Liver (tissue), 9 donors: ENCODE measurements around the gene OGT. TPM values are rescaled to one million over a fixed set of nuclear protein-coding genes. Genes with fewer than 3 reads are reported as not detected.
A peak's percentile ranks its signal among the peaks of the same experiment; 100 is the strongest.

Experiments used
- DNase-seq: peaks from one replicate; pipeline ENCODE4 v3.0.0-alpha.2; 2017; ENCODE audit warnings: low spot score
- H3K27ac ChIP-seq, 2 donors: one replicate each; pipeline ENCODE4 v1.7.0; 2013; ENCODE audit warnings: inconsistent platforms in 2 of 2, low read length in 2 of 2, control low read depth in 1 of 2, low read depth in 1 of 2, mild to moderate bottlenecking in 1 of 2
- H3K27me3 ChIP-seq, 4 donors: one replicate each; pipeline versions ENCODE4 v1.6.1 to v1.7.0; 2013; ENCODE audit warnings: low read length in 3 of 4, inconsistent platforms in 1 of 4, mild to moderate bottlenecking in 1 of 4, moderate library complexity in 1 of 4; ENCODE audit not compliant: control insufficient read depth in 4 of 4, insufficient read depth in 4 of 4
- H3K36me3 ChIP-seq, 4 donors: one replicate each; pipeline versions ENCODE4 v1.6.1 to v1.7.0; 2013; ENCODE audit warnings: low read length in 3 of 4, mild to moderate bottlenecking in 3 of 4, low read depth in 1 of 4, moderate library complexity in 1 of 4; ENCODE audit not compliant: control insufficient read depth in 4 of 4, insufficient read depth in 3 of 4
- H3K4me1 ChIP-seq, 4 donors: one replicate each; pipeline versions ENCODE4 v1.6.1 to v1.7.0; 2013; ENCODE audit warnings: low read length in 3 of 4, mild to moderate bottlenecking in 3 of 4, moderate library complexity in 1 of 4; ENCODE audit not compliant: control insufficient read depth in 4 of 4, insufficient read depth in 4 of 4
- H3K4me3 ChIP-seq, 3 donors: one replicate each; pipeline versions ENCODE4 v1.6.1 to v1.7.0; 2013; ENCODE audit warnings: low read length in 3 of 3, control low read depth in 1 of 3, low read depth in 1 of 3, mild to moderate bottlenecking in 1 of 3
- H3K9ac ChIP-seq, 2 donors: one replicate each; pipeline ENCODE4 v1.7.0; 2013; ENCODE audit warnings: low read length in 2 of 2, mild to moderate bottlenecking in 2 of 2, moderate library complexity in 2 of 2, control low read depth in 1 of 2, low read depth in 1 of 2
- H3K9me3 ChIP-seq, 4 donors: one replicate each; pipeline versions ENCODE4 v1.6.1 to v1.7.0; 2013; ENCODE audit warnings: low read length in 3 of 4; ENCODE audit not compliant: control insufficient read depth in 4 of 4
- FOXA1 ChIP-seq: IDR thresholded peaks from 2 replicates; pipeline ENCODE4 v1.6.1; 2016; ENCODE audit warnings: antibody characterized with exemption
- GABPA ChIP-seq, 2 donors: IDR thresholded peaks in 1 of 2; conservative IDR thresholded peaks in 1 of 2; 2 replicates each; pipeline ENCODE4 v1.6.1; 2016; ENCODE audit warnings: antibody characterized with exemption in 2 of 2, mild to moderate bottlenecking in 1 of 2, moderate library complexity in 1 of 2
- HNF4G ChIP-seq: IDR thresholded peaks from 2 replicates; pipeline ENCODE4 v1.6.1; 2016; ENCODE audit warnings: antibody characterized with exemption
- JUND ChIP-seq, 2 donors: IDR thresholded peaks; 2 replicates each; pipeline ENCODE4 v1.6.1; 2016; ENCODE audit warnings: antibody characterized with exemption in 2 of 2
- NR2F2 ChIP-seq: IDR thresholded peaks from 2 replicates; pipeline ENCODE4 v1.6.1; 2016; ENCODE audit warnings: antibody characterized with exemption
- RAD21 ChIP-seq, 2 donors: IDR thresholded peaks; 2 replicates each; pipeline ENCODE4 v1.6.1; 2016; ENCODE audit warnings: antibody characterized with exemption in 2 of 2, mild to moderate bottlenecking in 2 of 2
- RXRA ChIP-seq, 2 donors: IDR thresholded peaks; 2 replicates each; pipeline ENCODE4 v1.6.1; 2017 to 2018; ENCODE audit warnings: antibody characterized with exemption in 2 of 2, mild to moderate bottlenecking in 1 of 2
- SP1 ChIP-seq: IDR thresholded peaks from 2 replicates; pipeline ENCODE4 v1.6.1; 2018; ENCODE audit warnings: antibody characterized with exemption, mild to moderate bottlenecking
- TAF1 ChIP-seq: conservative IDR thresholded peaks from 2 replicates; pipeline ENCODE4 v1.6.1; 2016; ENCODE audit warnings: antibody characterized with exemption, mild to moderate bottlenecking
- YY1 ChIP-seq: IDR thresholded peaks from 2 replicates; pipeline ENCODE4 v1.6.1; 2016; ENCODE audit warnings: antibody characterized with exemption, mild to moderate bottlenecking
- WGBS: extraction: QIAGEN DNeasy Blood & Tissue Kit; methylation state at CpG from one replicate; pipeline ENCODE4 v1.1.7; 2013; 5-methylcytosine and 5-hydroxymethylcytosine counted together
- polyA plus RNA-seq, 2 donors: library from polyadenylated mRNA; stranded (reverse) in 1 of 2; unstranded in 1 of 2; fragments of 200-250 nt in 1 of 2; fragments of >200 nt in 1 of 2; fragmentation: Nextera tagmentation in 1 of 2; extraction: Ambion mirVana in 1 of 2; gene quantifications; one replicate each; pipeline versions ENCODE4 v1.2.1 to v1.2.3, GENCODE V29; 2013 to 2015
- total RNA-seq, 2 donors: library from RNA; depleted of rRNA; stranded (reverse); fragments of >200 nt; gene quantifications; one replicate each; pipeline ENCODE4 v1.2.3, GENCODE V29; 2014
- TF ChIP-seq, protein P1 (sequence below): fragments of 150-350 bp; IDR thresholded peaks from 2 replicates; pipeline ENCODE4 v1.5.1; 2017; ENCODE audit warnings: improper control_type of control experiment, low read depth, low read length; ENCODE audit not compliant: missing input control
- TF ChIP-seq, protein P2 (sequence below): IDR thresholded peaks from 2 replicates; pipeline ENCODE4 v1.6.1; 2016; ENCODE audit warnings: antibody characterized with exemption
- TF ChIP-seq, protein P3 (sequence below): IDR thresholded peaks from 2 replicates; pipeline ENCODE4 v1.6.1; 2016; ENCODE audit warnings: antibody characterized with exemption, mild to moderate bottlenecking
- donor health status: healthy.
- donor health status: healthy.
- donor health status: healthy.
- donor health status: healthy.
- donor health status: healthy.

The OGT gene
- total and polyA plus RNA-seq, 4 donors: 10.8 to 72.7 (median 47.3) TPM

DNA sequence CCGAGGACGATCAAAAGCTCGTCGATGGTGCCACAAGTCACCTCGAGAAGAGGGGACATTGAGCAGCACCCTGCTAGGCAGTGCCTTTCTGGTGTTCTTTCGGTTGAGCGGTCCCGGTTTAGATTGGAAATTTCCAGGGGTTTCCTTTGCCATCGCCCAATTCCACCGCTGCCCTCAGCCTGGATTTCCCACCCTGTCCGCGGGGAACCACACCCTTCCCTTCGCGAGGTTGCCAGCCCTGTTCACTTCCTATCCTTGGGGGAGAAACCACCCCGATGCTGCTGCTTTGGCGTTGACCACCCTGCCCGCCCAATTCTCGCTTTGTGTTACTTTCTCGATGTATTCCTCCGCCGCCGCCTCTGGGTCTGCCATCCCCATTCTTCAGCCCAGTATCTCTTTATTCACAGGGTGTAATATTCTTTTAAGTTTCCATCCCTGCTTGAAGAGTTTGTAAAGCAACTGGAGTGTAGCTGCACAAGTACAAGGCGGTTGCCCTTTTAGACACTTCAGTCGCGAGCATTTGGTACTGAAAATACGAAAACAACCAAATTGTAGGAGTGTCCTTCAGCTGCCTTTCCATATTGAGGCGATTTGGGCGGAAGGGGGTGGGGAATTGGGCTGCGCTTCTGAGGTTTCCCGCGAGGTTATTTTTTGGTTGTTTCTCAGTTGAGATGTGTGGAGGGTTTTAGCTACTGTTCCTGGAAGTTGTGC is 1.1 kb downstream of the OGT start:
- Histone ChIP-seq H3K27me3 (peaks cover 0 to 3% (median 0%) of the 10 kb centered on the region in 4 donors), H3K36me3 (no peaks in the 10 kb centered on the region), H3K27ac (peak overlapping the region; percentile 90 to 93), H3K4me1 (peaks cover 0 to 10% (median 2%) of the 10 kb centered on the region in 4 donors), H3K9ac (peak overlapping the region; percentile 93), H3K9me3 (no peaks in the 10 kb centered on the region), H3K4me3 (peak overlapping the region; percentile 83 to 92 (median 85))
- TF ChIP-seq TAF1: no peak
- peak; percentile 13 for TF ChIP-seq YY1
- 0% methylated on average over 31 of the region's 31 CpGs for WGBS
- peak; percentile 43 for DNase-seq

DNA sequence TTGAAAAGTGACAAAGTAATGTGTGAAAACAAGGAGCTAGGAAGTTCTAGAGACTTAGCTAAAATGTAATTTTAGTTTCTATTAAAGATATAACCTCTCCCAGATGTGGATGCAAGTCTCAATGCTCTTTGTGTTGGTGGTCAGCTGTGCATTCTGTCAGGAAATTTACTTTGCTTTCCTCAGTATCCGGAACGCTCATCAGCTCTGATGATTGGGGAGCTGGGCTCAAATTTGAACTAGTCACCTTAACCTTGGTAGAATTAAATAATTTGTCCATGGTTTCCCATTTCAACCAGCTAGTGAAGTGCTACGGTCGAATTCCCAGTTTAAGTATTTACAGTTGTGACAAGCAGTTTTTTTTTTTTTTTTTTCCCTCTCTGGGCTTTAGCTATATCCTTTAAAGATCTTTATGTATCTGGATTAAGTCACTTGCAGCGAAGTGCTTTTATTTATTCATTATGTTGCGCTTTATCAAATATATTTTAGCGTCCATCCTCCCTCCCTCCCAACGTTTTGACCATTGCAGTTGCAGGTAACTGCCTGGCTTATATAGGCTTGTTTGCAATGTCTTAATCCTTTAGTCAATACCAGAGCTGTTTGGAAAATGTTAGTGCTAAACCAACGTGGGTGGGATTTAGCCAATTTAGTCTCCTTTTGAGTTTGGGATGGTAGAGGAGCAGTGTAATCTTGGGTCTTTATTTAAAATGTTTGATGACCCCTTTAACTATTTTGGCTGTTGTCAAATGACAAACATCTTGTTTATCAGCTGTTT is 2.1 kb downstream of the OGT start:
- Histone ChIP-seq H3K9ac (peak overlapping the region in 1 of 2 donors; percentile 89), H3K4me3 (peak overlapping the region; percentile 83 to 92 (median 85)), H3K36me3 (peaks cover 0 to 1% (median 0%) of the 10 kb centered on the region in 4 donors), H3K27ac (peak overlapping the region in 1 of 2 donors; percentile 93), H3K4me1 (peaks cover 2 to 10% (median 6%) of the 10 kb centered on the region in 4 donors), H3K9me3 (no peaks in the 10 kb centered on the region), H3K27me3 (peaks cover 0 to 3% (median 0%) of the 10 kb centered on the region in 4 donors)
- 2% methylated on average over 9 of the region's 9 CpGs for whole genome bisulfite sequencing
- no peak for TF ChIP-seq SP1
- no peak for TF ChIP-seq TAF1
- TF ChIP-seq GABPA (IDR thresholded peaks at IDR 0.05 in 1 of 2, conservative IDR thresholded peaks at IDR 0.05 in 1 of 2): no peak
- no peak for TF ChIP-seq YY1
- no peak for TF ChIP-seq RAD21 (IDR thresholded peaks at IDR 0.05)
- TF ChIP-seq RXRA (IDR thresholded peaks at IDR 0.05): no peak
- TF ChIP-seq JUND (IDR thresholded peaks at IDR 0.05): no peak
- TF ChIP-seq, protein P1, sequence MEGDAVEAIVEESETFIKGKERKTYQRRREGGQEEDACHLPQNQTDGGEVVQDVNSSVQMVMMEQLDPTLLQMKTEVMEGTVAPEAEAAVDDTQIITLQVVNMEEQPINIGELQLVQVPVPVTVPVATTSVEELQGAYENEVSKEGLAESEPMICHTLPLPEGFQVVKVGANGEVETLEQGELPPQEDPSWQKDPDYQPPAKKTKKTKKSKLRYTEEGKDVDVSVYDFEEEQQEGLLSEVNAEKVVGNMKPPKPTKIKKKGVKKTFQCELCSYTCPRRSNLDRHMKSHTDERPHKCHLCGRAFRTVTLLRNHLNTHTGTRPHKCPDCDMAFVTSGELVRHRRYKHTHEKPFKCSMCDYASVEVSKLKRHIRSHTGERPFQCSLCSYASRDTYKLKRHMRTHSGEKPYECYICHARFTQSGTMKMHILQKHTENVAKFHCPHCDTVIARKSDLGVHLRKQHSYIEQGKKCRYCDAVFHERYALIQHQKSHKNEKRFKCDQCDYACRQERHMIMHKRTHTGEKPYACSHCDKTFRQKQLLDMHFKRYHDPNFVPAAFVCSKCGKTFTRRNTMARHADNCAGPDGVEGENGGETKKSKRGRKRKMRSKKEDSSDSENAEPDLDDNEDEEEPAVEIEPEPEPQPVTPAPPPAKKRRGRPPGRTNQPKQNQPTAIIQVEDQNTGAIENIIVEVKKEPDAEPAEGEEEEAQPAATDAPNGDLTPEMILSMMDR: no peak
- TF ChIP-seq NR2F2: no peak
- no peak for TF ChIP-seq FOXA1
- TF ChIP-seq, protein P2, sequence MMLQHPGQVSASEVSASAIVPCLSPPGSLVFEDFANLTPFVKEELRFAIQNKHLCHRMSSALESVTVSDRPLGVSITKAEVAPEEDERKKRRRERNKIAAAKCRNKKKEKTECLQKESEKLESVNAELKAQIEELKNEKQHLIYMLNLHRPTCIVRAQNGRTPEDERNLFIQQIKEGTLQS: no peak
- TF ChIP-seq, protein P3, sequence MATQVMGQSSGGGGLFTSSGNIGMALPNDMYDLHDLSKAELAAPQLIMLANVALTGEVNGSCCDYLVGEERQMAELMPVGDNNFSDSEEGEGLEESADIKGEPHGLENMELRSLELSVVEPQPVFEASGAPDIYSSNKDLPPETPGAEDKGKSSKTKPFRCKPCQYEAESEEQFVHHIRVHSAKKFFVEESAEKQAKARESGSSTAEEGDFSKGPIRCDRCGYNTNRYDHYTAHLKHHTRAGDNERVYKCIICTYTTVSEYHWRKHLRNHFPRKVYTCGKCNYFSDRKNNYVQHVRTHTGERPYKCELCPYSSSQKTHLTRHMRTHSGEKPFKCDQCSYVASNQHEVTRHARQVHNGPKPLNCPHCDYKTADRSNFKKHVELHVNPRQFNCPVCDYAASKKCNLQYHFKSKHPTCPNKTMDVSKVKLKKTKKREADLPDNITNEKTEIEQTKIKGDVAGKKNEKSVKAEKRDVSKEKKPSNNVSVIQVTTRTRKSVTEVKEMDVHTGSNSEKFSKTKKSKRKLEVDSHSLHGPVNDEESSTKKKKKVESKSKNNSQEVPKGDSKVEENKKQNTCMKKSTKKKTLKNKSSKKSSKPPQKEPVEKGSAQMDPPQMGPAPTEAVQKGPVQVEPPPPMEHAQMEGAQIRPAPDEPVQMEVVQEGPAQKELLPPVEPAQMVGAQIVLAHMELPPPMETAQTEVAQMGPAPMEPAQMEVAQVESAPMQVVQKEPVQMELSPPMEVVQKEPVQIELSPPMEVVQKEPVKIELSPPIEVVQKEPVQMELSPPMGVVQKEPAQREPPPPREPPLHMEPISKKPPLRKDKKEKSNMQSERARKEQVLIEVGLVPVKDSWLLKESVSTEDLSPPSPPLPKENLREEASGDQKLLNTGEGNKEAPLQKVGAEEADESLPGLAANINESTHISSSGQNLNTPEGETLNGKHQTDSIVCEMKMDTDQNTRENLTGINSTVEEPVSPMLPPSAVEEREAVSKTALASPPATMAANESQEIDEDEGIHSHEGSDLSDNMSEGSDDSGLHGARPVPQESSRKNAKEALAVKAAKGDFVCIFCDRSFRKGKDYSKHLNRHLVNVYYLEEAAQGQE: no peak
- TF ChIP-seq HNF4G: no peak
- no peak for DNase-seq
